ENCODE results near the gene OSMR. TPM values are rescaled to one million over a fixed set of nuclear protein-coding genes. Genes with fewer than 3 reads are reported as not detected.

OSMR gene
- total RNA-seq, 1 donor from 2014 or later, result 0.19 TPM

- H3K27ac Mint-ChIP-seq, result no peak overlapping the region
- no peaks in the 10 kb centered on the region for H3K4me1 Mint-ChIP-seq (ENCODE audit: low read depth)
- H3K4me3 Mint-ChIP-seq (ENCODE audit: low read depth), result no peak overlapping the region
- TF ChIP-seq, protein P1, sequence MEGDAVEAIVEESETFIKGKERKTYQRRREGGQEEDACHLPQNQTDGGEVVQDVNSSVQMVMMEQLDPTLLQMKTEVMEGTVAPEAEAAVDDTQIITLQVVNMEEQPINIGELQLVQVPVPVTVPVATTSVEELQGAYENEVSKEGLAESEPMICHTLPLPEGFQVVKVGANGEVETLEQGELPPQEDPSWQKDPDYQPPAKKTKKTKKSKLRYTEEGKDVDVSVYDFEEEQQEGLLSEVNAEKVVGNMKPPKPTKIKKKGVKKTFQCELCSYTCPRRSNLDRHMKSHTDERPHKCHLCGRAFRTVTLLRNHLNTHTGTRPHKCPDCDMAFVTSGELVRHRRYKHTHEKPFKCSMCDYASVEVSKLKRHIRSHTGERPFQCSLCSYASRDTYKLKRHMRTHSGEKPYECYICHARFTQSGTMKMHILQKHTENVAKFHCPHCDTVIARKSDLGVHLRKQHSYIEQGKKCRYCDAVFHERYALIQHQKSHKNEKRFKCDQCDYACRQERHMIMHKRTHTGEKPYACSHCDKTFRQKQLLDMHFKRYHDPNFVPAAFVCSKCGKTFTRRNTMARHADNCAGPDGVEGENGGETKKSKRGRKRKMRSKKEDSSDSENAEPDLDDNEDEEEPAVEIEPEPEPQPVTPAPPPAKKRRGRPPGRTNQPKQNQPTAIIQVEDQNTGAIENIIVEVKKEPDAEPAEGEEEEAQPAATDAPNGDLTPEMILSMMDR (IDR thresholded peaks at IDR 0.05; ENCODE audit: unreplicated experiment), result no peak
- no peaks in the 10 kb centered on the region for H3K36me3 Mint-ChIP-seq (ENCODE audit: insufficient read depth)
- H3K27me3 Mint-ChIP-seq, result no peaks in the 10 kb centered on the region
- no peaks in the 10 kb centered on the region for H3K9me3 Mint-ChIP-seq (ENCODE audit: low read depth)
- no peak for DNase-seq (ENCODE audit: low spot score, unreplicated experiment)
These were observed 43.7 kb upstream of the OSMR start for GRCh38 chr5:38802125-38802524.

DNA sequence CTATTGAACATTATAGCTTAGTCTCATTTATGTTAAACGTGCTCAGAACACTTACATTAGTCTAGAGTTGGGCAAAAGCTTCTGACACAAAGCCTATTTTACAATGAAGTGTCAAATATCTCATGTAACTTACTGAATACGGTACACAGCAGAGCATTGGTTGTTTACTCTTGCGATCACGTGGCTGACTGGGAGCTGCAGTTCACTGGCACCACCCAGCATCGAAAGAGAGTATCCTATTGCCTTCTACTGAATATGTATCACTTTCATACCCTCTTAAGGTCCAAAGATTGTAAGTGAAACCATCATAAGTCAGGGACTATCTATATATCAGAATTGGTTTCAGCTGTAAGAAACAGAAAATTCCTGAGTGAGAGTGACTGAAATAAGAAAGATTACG, 42.6 kb upstream of the OSMR start:
- Mint-ChIP-seq H3K9me3 (ENCODE audit: low read depth) (no peaks in the 10 kb centered on the region), H3K36me3 (ENCODE audit: insufficient read depth) (no peaks in the 10 kb centered on the region), H3K27ac (no peak overlapping the region), H3K27me3 (no peaks in the 10 kb centered on the region), H3K4me3 (ENCODE audit: low read depth) (no peak overlapping the region), H3K4me1 (ENCODE audit: low read depth) (no peaks in the 10 kb centered on the region)
- DNase-seq (ENCODE audit: low spot score, unreplicated experiment), result no peak
- TF ChIP-seq, protein P1 (IDR thresholded peaks at IDR 0.05; ENCODE audit: unreplicated experiment), result no peak

- Mint-ChIP-seq H3K36me3 (ENCODE audit: insufficient read depth) (no peaks in the 10 kb centered on the region), H3K4me3 (ENCODE audit: low read depth) (no peak overlapping the region), H3K27me3 (no peaks in the 10 kb centered on the region), H3K4me1 (ENCODE audit: low read depth) (peaks cover 2% of the 10 kb centered on the region), H3K27ac (no peak overlapping the region), H3K9me3 (ENCODE audit: low read depth) (no peaks in the 10 kb centered on the region)
- TF ChIP-seq, protein P1 (IDR thresholded peaks at IDR 0.05; ENCODE audit: unreplicated experiment), result no peak
- DNase-seq (ENCODE audit: low spot score, unreplicated experiment), result no peak
These were observed 39.0 kb upstream of the OSMR start for GRCh38 chr5:38806775-38807258.

DNA sequence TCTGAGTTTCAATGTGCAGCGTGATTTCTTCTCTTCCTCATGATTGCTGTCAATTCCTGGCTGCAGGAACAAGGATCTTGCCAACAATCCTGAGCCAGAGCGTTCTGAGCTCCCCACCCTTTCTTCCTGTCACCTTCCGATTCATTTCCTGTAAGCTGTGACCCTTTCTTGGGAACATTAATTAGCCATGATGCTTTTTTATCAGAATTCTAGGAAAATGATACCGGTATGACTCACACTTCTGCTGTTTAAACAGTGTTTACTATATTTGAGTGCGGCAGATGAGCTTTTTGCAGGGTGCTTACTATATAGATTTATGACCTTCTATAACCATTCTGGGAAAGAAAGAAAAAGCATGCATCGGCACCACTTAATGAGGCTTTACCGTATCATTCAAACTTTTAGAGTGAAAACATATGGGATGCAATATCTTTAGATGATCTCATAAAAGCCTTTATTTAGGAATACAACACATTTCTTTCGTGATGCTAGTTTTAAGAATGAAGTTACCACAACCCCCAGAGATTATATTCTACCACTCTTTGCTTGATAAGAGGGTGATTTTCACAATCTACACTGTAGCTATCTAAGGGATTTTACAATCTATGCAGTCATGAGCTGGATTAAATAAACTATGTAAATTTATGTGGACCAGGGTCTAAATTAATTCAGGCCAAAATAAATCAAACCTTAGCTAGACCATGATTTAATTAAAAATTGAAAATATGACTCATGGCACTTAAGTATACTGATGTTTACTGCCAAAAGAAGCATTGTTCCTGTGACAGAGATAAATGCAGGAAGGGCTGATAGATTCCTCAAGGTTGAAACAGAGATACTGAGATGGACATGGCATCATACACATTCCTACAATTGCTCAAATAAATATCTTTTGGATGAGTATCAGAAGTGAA, 38.0 kb upstream of the OSMR start:
- TF ChIP-seq, protein P1 (IDR thresholded peaks at IDR 0.05; ENCODE audit: unreplicated experiment), result no peak
- H3K27me3 Mint-ChIP-seq, result no peaks in the 10 kb centered on the region
- no peaks in the 10 kb centered on the region for H3K9me3 Mint-ChIP-seq (ENCODE audit: low read depth)
- no peak for DNase-seq (ENCODE audit: low spot score, unreplicated experiment)
- H3K27ac Mint-ChIP-seq, result no peak overlapping the region
- H3K4me1 Mint-ChIP-seq (ENCODE audit: low read depth), result peaks cover 2% of the 10 kb centered on the region
- H3K36me3 Mint-ChIP-seq (ENCODE audit: insufficient read depth), result no peaks in the 10 kb centered on the region
- H3K4me3 Mint-ChIP-seq (ENCODE audit: low read depth), result no peak overlapping the region

DNA sequence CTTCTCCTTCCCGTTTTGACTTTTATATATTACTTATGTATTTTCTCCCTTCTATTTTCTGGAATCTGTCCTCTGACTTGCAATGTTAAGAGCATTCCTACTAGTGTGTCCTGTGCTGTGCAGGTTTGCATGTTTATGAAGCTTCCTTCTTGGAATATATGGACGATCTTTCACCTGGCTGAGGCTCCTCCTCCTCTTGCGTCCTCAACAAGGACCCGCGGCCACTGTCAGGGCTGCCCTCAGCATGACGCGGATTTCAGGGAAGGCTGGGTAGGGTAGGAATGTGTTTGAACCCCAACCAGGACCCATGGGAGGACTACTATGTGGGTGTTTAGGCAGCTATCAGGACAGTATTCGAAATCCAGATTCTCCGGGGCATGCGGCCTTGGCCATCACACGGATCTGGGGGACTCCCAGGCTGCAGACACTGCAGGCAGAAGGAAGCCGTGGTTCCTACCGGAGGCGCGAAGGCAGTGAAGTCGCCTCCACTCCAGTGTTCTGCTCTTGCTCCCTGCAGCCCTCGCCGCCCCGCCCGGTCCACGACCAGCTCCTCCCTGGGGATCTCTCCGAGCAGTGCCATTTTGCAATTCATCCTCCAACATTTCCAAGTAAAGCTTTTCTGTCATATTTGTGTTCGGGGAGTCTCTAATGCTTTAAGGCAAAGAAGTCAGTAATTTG, 37.0 kb upstream of the OSMR start:
- TF ChIP-seq, protein P1 (IDR thresholded peaks at IDR 0.05; ENCODE audit: unreplicated experiment), result no peak
- Mint-ChIP-seq H3K36me3 (ENCODE audit: insufficient read depth) (no peaks in the 10 kb centered on the region), H3K9me3 (ENCODE audit: low read depth) (no peaks in the 10 kb centered on the region), H3K4me3 (ENCODE audit: low read depth) (no peak overlapping the region), H3K27ac (no peak overlapping the region), H3K4me1 (ENCODE audit: low read depth) (peaks cover 2% of the 10 kb centered on the region), H3K27me3 (no peaks in the 10 kb centered on the region)
- no peak for DNase-seq (ENCODE audit: low spot score, unreplicated experiment)

All from progenitor cell of endocrine pancreas (in vitro differentiated cells).